DMS153 treated with DMSO at 0.1 percent for 48 hours (cell line): Measurements from ENCODE around the gene C9orf153.

Experiments used
- DNase-seq: peaks from one replicate; lab custom pipeline; 2025; ENCODE audit not compliant: unreplicated experiment; lab: John Stamatoyannopoulos, UW

Gene C9orf153

GRCh38 chr9:86272221-86272620 lies 12.8 kb upstream of the C9orf153 start:
- DNase-seq: no peak

GRCh38 chr9:86263876-86264275 lies 4.4 kb upstream of the C9orf153 start:
- no peak for DNase-seq

GRCh38 chr9:86262492-86262891 lies 3.0 kb upstream of the C9orf153 start:
- DNase-seq: no peak

GRCh38 chr9:86257391-86257790 lies 2.1 kb downstream of the C9orf153 start:
- no peak for DNase-seq

- DNase-seq: no peak
These were observed 2.8 kb downstream of the C9orf153 start for GRCh38 chr9:86256653-86257052.

GRCh38 chr9:86253577-86253976 lies 5.9 kb downstream of the C9orf153 start:
- DNase-seq: no peak

GRCh38 chr9:86252870-86253269 lies 6.6 kb downstream of the C9orf153 start:
- no peak for DNase-seq

GRCh38 chr9:86250123-86250522 lies 9.3 kb downstream of the C9orf153 start:
- no peak for DNase-seq

GRCh38 chr9:86248746-86249145 lies 10.7 kb downstream of the C9orf153 start:
- DNase-seq: no peak

- peak; percentile 34 for DNase-seq
These were observed 12.7 kb downstream of the C9orf153 start for GRCh38 chr9:86246752-86247161.

GRCh38 chr9:86242071-86242470 lies 17.4 kb downstream of the C9orf153 start:
- no peak for DNase-seq

GRCh38 chr9:86241216-86241615 lies 18.2 kb downstream of the C9orf153 start:
- no peak for DNase-seq

GRCh38 chr9:86238861-86239770 lies 20.3 kb downstream of the C9orf153 start:
- no peak for DNase-seq

- DNase-seq: no peak
These were observed 28.6 kb downstream of the C9orf153 start for GRCh38 chr9:86230858-86231257.

GRCh38 chr9:86222667-86223066 lies 36.8 kb downstream of the C9orf153 start:
- DNase-seq: no peak

GRCh38 chr9:86219606-86220005 lies 39.9 kb downstream of the C9orf153 start:
- no peak for DNase-seq

- DNase-seq: no peak
These were observed 42.2 kb downstream of the C9orf153 start for GRCh38 chr9:86217076-86217755.

- DNase-seq: no peak
These were observed 52.3 kb downstream of the C9orf153 start for GRCh38 chr9:86207193-86207592.

- DNase-seq: peak; percentile 33
These were observed 57.0 kb downstream of the C9orf153 start for GRCh38 chr9:86202338-86202882.

GRCh38 chr9:86201474-86202337 lies 57.8 kb downstream of the C9orf153 start:
- no peak for DNase-seq

- no peak for DNase-seq
These were observed 58.8 kb downstream of the C9orf153 start for GRCh38 chr9:86200599-86201162.
